Chondrocyte (in vitro differentiated cells): ENCODE measurements around the gene ASPN. TPM values are rescaled to one million over a fixed set of nuclear protein-coding genes. Genes with fewer than 3 reads are reported as not detected.
A peak's percentile ranks its signal among the peaks of the same experiment; 100 is the strongest.

Source experiments
- DNase-seq: peaks from one replicate; pipeline ENCODE4 v3.0.0; 2021; ENCODE audit warnings: mixed read lengths, low spot score
- H3K27ac Mint-ChIP-seq: one replicate; pipeline ENCODE4 v1.8.0; 2021; ENCODE audit warnings: mild to moderate bottlenecking, moderate library complexity, mixed read lengths; ENCODE audit not compliant: unreplicated experiment
- H3K27me3 Mint-ChIP-seq: 2 replicates; pipeline ENCODE4 v1.8.0; 2021; ENCODE audit warnings: low read depth, mixed read lengths
- H3K36me3 Mint-ChIP-seq: 2 replicates; pipeline ENCODE4 v1.8.0; 2021; ENCODE audit warnings: low read depth, mixed read lengths
- H3K4me1 Mint-ChIP-seq: 2 replicates; pipeline ENCODE4 v1.8.0; 2021; ENCODE audit warnings: low read depth, mild to moderate bottlenecking, mixed read lengths
- H3K4me3 Mint-ChIP-seq: one replicate; pipeline ENCODE4 v1.8.0; 2021; ENCODE audit warnings: mild to moderate bottlenecking, moderate library complexity, mixed read lengths; ENCODE audit not compliant: unreplicated experiment
- H3K9me3 Mint-ChIP-seq: 2 replicates; pipeline ENCODE4 v1.8.0; 2021; ENCODE audit warnings: low read depth, mixed read lengths
- total RNA-seq: library from RNA; stranded (reverse); gene quantifications from 3 replicates; pipeline ENCODE4 v1.2.1, GENCODE V29; 2021
- TF ChIP-seq, protein P1 (sequence below): fragments of 200-600 bp; sonication (generic); IDR thresholded peaks from 2 replicates; pipeline ENCODE4 v1.5.0; 2021; ENCODE audit warnings: antibody characterized with exemption, mild to moderate bottlenecking, moderate library complexity

The ASPN gene
- total RNA-seq, 1 donor from 2014 or later, result 385 TPM

DNA sequence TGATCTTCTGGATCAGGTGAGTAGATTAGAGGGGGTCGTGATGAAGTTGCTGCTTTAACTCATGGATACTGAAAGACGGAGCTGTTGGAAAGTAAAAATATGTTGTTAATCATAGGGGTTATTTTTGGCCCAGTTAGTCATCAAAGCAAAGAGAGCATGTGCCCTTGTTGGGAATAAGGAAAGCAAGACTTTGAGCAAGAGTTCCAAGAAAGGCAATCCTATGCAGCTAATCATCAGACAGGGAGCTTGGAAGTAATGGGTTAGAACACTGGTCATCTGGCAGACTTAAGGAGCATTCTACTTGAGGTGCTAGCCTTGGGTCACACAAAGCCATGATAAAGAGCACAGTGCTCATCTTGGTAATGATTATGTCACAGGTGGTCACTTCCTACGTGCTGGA is 18.3 kb downstream of the ASPN start:
- H3K27me3 Mint-ChIP-seq, result no peaks in the 10 kb centered on the region
- no peak overlapping the region for H3K4me3 Mint-ChIP-seq
- DNase-seq, result no peak
- peak overlapping the region; percentile 95 for H3K27ac Mint-ChIP-seq
- peaks cover 30% of the 10 kb centered on the region for H3K36me3 Mint-ChIP-seq
- peaks cover 29% of the 10 kb centered on the region for H3K4me1 Mint-ChIP-seq
- no peaks in the 10 kb centered on the region for H3K9me3 Mint-ChIP-seq
- TF ChIP-seq, protein P1, sequence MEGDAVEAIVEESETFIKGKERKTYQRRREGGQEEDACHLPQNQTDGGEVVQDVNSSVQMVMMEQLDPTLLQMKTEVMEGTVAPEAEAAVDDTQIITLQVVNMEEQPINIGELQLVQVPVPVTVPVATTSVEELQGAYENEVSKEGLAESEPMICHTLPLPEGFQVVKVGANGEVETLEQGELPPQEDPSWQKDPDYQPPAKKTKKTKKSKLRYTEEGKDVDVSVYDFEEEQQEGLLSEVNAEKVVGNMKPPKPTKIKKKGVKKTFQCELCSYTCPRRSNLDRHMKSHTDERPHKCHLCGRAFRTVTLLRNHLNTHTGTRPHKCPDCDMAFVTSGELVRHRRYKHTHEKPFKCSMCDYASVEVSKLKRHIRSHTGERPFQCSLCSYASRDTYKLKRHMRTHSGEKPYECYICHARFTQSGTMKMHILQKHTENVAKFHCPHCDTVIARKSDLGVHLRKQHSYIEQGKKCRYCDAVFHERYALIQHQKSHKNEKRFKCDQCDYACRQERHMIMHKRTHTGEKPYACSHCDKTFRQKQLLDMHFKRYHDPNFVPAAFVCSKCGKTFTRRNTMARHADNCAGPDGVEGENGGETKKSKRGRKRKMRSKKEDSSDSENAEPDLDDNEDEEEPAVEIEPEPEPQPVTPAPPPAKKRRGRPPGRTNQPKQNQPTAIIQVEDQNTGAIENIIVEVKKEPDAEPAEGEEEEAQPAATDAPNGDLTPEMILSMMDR, result no peak

DNA sequence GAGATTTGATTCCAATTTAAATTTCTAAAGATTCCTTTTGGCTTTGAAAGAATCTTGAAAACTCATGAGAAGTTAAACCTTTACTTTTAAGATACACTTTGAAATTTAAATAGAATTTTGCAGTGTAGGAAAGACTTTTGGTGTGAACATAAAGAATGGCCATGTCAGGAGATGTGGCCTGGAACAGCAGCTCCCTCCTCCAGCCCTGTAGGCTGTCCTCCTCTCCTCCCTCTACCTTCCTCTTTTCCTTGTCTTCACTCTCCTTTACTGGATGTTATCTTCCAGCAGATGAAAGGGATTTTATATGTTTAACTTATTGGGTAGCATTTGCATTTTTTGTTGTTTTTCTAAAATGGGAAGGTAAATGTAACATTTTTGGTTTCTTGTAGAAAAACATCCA is 18.9 kb downstream of the ASPN start:
- Mint-ChIP-seq H3K4me3 (no peak overlapping the region), H3K9me3 (no peaks in the 10 kb centered on the region), H3K36me3 (peaks cover 34% of the 10 kb centered on the region), H3K27me3 (no peaks in the 10 kb centered on the region), H3K4me1 (peaks cover 34% of the 10 kb centered on the region), H3K27ac (peak overlapping the region; percentile 95)
- TF ChIP-seq, protein P1, result no peak
- DNase-seq, result no peak

DNA sequence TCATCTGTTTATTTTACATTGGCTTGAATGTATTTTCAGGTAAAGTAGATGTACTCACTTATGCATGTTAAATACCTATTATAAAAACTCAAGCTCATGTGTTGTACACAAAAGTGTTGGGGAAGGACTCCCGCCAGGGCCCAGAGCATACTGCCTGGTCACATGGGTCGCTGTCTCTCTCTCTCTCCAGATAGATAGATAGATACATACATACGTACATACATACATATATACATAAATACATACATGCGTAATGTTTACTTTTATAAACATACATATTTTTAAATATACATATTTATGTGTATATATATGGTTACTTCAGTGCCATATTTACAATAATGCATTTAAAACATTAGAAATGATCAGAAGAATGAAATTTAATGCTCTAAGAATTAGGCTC is 24.7 kb downstream of the ASPN start:
- DNase-seq, result no peak
- Mint-ChIP-seq H3K9me3 (peaks cover 3% of the 10 kb centered on the region), H3K4me1 (peaks cover 8% of the 10 kb centered on the region), H3K4me3 (no peak overlapping the region), H3K36me3 (peaks cover 22% of the 10 kb centered on the region), H3K27ac (no peak overlapping the region), H3K27me3 (no peaks in the 10 kb centered on the region)
- TF ChIP-seq, protein P1, result no peak

DNA sequence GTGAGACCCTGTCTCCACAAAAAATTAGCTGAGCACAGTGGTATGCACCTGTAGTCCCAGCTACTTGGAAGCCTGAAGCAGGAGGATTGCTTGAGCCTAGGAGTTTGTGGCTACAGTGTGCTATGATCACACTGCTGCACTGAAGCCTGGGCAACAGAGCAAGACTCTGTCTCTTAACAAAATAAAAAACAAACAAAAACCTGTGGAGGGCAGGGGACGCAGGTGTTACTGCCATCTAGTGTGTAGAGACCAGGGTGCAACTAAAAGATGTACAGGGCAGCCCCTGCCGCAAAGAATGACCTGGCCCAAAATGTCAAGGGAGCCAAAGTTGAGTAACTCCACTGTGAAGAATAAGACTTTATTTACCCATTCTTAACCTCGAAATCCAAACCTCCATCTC is 27.1 kb downstream of the ASPN start:
- TF ChIP-seq, protein P1, result peak; percentile 57
- peaks cover 15% of the 10 kb centered on the region for H3K36me3 Mint-ChIP-seq
- no peaks in the 10 kb centered on the region for H3K27me3 Mint-ChIP-seq
- H3K4me1 Mint-ChIP-seq, result peaks cover 8% of the 10 kb centered on the region
- H3K4me3 Mint-ChIP-seq, result no peak overlapping the region
- peaks cover 3% of the 10 kb centered on the region for H3K9me3 Mint-ChIP-seq
- no peak overlapping the region for H3K27ac Mint-ChIP-seq
- DNase-seq, result no peak

DNA sequence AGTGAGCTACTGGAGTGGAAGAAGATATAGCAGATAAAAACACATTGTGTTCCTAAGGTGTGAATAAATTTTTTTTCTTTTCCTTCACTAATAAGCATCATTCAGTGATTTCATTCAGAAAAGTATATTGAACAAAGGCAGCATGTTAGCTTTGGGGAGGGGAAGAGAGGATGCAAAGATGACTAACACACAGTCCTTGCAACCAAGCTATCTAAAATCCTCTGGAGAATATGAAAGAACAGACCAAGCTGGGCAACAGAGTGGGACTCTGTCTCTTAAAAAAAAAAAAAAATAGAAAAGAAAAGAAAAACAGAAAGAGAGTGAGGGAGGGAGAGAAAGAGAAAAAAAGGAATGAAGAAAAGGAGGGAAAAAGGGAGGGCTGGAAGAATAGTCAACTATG is 35.8 kb downstream of the ASPN start:
- Mint-ChIP-seq H3K4me3 (peak overlapping the region; percentile 20), H3K27ac (peak overlapping the region; percentile 76), H3K27me3 (no peaks in the 10 kb centered on the region), H3K36me3 (no peaks in the 10 kb centered on the region), H3K4me1 (peaks cover 9% of the 10 kb centered on the region), H3K9me3 (no peaks in the 10 kb centered on the region)
- TF ChIP-seq, protein P1, result no peak
- DNase-seq, result no peak
